GM21619 (cell line): ENCODE measurements around the gene ST8SIA1.

Source experiments
- ATAC-seq: cut with Tn5 transposase; IDR thresholded peaks from one replicate; pipeline ENCODE4 v1.9.1; 2021; ENCODE audit not compliant: unreplicated experiment

The ST8SIA1 gene

GRCh38 chr12:22248121-22248520, 86.4 kb downstream of the ST8SIA1 start:
- ATAC-seq, result no peak

- no peak for ATAC-seq
Measured at GRCh38 chr12:22246217-22246846, 88.2 kb downstream of the ST8SIA1 start.

- no peak for ATAC-seq
Measured at GRCh38 chr12:22242726-22243125, 91.8 kb downstream of the ST8SIA1 start.

- ATAC-seq, result no peak
Measured at GRCh38 chr12:22238211-22238610, 96.3 kb downstream of the ST8SIA1 start.

- no peak for ATAC-seq
Measured at GRCh38 chr12:22234561-22234960, 99.9 kb downstream of the ST8SIA1 start.

- ATAC-seq, result no peak
Measured at GRCh38 chr12:22231836-22232235, 102.7 kb downstream of the ST8SIA1 start.

- ATAC-seq, result no peak
Measured at GRCh38 chr12:22231078-22231477, 103.4 kb downstream of the ST8SIA1 start.

- ATAC-seq, result no peak
Measured at GRCh38 chr12:22230280-22230794, 104.2 kb downstream of the ST8SIA1 start.

GRCh38 chr12:22229652-22230279, 104.7 kb downstream of the ST8SIA1 start:
- no peak for ATAC-seq

- ATAC-seq, result no peak
Measured at GRCh38 chr12:22228022-22228875, 106.3 kb downstream of the ST8SIA1 start.

- no peak for ATAC-seq
Measured at GRCh38 chr12:22223356-22223755, 111.2 kb downstream of the ST8SIA1 start.

GRCh38 chr12:22217556-22217955, 117.0 kb downstream of the ST8SIA1 start:
- no peak for ATAC-seq

- no peak for ATAC-seq
Measured at GRCh38 chr12:22215467-22216253, 118.8 kb downstream of the ST8SIA1 start.

GRCh38 chr12:22211128-22211527, 123.4 kb downstream of the ST8SIA1 start:
- no peak for ATAC-seq

GRCh38 chr12:22209422-22209821, 125.1 kb downstream of the ST8SIA1 start:
- ATAC-seq, result no peak

- ATAC-seq, result no peak
Measured at GRCh38 chr12:22206111-22206728, 128.3 kb downstream of the ST8SIA1 start.

GRCh38 chr12:22204391-22204790, 130.1 kb downstream of the ST8SIA1 start:
- ATAC-seq, result no peak

GRCh38 chr12:22202847-22203246, 131.7 kb downstream of the ST8SIA1 start:
- no peak for ATAC-seq

- no peak for ATAC-seq
Measured at GRCh38 chr12:22201101-22201500, 133.4 kb downstream of the ST8SIA1 start.

GRCh38 chr12:22196236-22196635, 138.3 kb downstream of the ST8SIA1 start:
- no peak for ATAC-seq
